GM19463 (cell line): ENCODE results near the gene APOBEC3H.
"Not testable (repeated sequence)": the region's sequence is repeated elsewhere in the genome, so short reads cannot be mapped to it uniquely, and the experiment has no call there.

ENCODE experiments used
- ATAC-seq: cut with Tn5 transposase; IDR thresholded peaks from one replicate; pipeline ENCODE4 v1.9.1; 2021; ENCODE audit warnings: mild to moderate bottlenecking, moderate library complexity; ENCODE audit not compliant: unreplicated experiment

The APOBEC3H gene

DNA sequence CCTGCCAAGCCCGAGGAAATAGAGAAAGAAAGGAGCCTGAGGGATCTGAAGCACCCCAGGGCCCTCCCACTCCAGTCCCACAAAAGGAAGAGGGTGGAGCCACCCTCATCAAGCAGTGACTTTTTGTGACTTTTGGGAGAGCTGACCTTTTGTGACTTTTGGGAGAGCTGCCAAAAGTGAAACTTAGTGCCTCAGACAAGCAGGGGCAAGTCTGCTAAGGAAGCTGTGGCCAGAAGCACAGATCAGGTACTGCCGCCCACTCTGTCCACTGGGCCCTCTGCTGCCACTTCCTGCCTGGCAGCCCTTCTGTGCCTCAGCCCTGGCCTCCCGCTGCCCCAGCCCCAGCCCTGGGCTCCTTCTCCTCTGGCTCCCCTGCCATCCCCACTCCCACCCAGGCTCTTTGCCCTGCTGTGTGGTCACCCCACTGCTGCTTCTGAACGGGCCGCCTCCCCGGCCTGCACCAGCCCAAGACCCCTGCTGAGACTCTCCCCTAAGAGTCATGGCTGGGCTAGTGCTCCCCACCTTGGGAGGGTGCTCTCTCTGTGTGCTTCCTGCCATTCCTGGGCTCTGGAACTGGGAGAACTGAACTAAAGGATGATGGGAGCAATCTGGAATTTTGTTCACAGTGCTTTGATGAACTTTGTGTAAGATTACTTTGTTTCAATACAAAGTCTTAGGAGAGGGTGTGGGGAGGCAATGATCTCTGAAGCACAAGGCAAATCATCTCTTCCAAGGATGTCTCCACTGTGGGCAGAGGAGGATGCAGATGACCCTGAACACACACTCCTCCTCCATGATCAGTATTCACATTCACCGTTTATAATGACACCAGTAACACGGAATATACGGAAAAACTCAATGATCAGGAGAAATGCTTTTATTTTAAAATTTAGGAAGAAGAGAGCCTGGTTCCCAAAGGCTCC lies at the start of gene APOBEC3H:
TSS of gene APOBEC3H (plus strand) at position 147 of the 923 bp plus-strand sequence. CDS start 3,035 bp downstream, outside the sequence.
- no peak for ATAC-seq

- ATAC-seq: not testable (repeated sequence)
These were observed 47.6 kb upstream of the APOBEC3H start for GRCh38 chr22:39049486-39049885.

DNA sequence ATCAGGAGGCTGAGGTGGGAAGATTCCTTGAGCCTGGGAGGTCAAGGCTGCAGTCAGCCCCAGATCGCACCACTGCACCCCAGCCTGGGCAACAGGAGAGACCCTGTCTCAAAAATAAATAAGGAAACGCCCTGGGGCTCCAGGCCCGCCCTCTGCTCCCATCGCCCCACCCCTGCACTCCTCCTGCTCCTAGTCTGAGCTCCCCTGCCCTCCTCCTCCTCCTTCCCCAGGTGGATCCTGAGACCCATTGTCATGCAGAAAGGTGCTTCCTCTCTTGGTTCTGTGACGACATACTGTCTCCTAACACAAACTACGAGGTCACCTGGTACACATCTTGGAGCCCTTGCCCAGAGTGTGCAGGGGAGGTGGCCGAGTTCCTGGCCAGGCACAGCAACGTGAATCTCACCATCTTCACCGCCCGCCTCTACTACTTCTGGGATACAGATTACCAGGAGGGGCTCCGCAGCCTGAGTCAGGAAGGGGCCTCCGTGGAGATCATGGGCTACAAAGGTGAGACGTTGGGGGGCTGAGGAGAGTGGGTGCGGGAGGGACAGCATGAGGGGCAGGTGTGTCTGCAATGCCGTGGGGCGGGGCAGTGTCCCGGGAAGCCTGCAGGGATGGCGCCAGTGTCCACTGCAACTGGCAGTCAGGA lies 45.1 kb upstream of the APOBEC3H start:
- not testable (repeated sequence) for ATAC-seq

GRCh38 chr22:39055658-39056057 lies 41.4 kb upstream of the APOBEC3H start:
- no peak for ATAC-seq

DNA sequence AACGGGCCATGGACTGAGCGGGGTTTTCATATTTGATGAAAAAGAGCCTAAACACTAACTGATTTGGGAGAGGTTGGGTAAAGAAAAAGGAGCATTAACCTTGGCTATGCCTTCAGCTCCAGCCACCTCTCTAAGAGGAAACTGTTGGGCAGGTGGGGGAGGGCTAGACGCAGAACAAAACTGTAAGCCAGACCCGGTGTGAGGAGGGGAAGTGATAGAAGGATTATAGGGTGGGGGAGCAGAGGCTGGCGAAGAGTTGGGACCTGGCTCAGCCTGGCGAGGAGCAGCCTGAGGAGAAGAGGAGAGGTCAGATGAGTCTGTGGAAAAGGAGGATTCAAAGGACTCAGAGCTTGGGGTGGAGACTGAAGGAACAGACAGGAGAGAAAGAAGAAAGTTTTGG lies 35.8 kb upstream of the APOBEC3H start:
- not testable (repeated sequence) for ATAC-seq

GRCh38 chr22:39061951-39062350 lies 35.1 kb upstream of the APOBEC3H start:
- ATAC-seq: not testable (repeated sequence)

- not testable (repeated sequence) for ATAC-seq
These were observed 33.1 kb upstream of the APOBEC3H start for GRCh38 chr22:39063904-39064303.

DNA sequence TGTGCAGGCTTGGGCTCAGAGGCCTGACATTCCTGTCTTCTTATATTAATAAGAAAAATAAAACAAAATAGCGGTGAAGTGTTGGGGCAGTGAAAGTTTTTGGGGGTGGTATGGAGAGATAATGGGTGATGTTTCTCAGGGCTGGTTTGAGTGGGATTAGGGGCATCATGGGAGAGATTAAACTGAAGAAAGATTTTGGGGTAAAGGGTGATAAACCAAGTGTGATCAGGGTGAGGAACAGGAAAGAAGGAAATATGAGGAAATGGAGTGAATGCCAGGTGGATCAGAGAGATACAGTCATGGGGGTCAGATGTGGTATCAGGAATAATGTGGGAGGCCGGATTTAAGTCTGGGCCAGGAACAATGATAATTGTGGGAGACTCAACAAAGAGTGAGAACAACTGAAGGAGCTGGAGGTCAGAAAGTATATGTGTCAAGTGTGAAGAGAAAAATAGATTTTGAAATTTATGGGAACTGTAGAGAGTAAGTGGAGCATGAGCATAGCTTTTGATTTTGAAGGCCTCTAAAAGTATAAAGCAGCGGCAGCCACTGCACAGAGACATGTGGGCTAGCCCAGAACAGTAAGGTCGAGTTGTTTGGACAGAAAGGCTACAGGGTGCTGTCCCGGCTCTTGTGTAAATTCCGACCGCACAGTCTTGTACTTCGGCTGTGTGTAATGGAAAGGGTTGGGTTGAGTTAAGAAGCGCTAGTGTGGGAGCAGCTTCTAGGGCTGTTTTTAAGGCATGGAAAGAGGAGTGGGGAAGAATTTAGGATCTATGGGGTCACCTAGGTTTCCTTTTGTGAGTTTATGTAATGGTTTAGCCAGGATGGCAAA lies 30.4 kb upstream of the APOBEC3H start:
- not testable (repeated sequence) for ATAC-seq

GRCh38 chr22:39068033-39068785 lies 28.8 kb upstream of the APOBEC3H start:
- no peak for ATAC-seq

DNA sequence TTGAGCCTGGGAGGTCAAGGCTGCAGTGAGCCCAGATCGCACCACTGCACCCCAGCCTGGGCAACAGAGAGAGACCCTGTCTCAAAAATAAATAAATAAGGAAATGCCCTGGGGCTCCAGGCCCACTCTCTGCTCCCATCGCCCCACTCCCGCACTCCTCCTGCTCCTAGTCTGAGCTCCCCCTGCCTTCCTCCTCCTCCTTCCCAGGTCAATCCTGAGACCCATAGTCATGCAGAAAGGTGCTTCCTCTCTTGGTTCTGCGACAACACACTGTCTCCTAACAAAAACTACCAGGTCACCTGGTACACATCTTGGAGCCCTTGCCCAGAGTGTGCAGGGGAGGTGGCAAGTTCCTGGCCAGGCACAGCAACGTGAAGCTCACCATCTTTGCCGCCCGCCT lies 26.9 kb upstream of the APOBEC3H start:
- ATAC-seq: no peak

DNA sequence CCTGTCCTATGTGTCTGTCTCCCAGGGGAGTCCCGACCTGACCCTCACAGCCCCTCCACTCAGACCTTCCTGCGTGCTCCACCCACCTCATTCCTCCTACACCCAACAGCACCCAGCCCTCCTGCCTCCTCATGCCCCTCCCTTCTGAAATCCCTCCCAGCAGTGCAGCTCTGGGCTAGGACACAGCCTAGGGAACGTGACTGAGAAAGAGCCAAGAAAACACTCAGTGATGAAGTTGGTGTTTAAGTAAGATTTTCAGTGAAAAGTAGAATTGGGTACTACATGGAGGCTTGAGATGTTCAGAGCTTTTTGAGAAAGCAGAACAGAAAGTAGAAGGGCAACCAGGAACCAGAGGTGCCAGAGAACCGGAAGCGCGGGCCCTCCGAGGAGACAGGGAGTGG lies 24.5 kb upstream of the APOBEC3H start:
- not testable (repeated sequence) for ATAC-seq

DNA sequence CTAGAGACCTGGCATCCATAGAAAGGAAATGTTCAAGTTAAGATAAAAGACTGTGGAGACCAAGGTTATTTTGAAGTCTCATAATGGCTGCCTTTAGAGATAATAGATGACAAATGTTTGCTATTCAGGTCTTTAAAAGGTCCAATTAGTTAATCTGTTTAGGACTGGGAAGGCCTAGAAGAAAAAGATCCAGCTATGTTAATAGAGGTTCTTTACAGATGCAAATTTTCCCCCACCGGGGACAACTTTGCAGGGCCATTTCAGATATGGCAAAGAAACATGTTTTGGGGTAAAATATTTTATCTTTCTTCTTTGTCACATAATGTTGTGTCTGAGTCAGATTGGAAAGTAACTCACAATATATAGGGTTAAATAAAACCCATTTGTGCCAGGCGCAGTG lies 23.1 kb upstream of the APOBEC3H start:
- ATAC-seq: no peak

- not testable (repeated sequence) for ATAC-seq
These were observed 20.7 kb upstream of the APOBEC3H start for GRCh38 chr22:39076155-39077025.

GRCh38 chr22:39077026-39077840 lies 19.8 kb upstream of the APOBEC3H start, which contains the start of gene APOBEC3G:
Gene APOBEC3G, plus strand, starts transcription at chr22:39077275. Its CDS starts 87 bp downstream, at chr22:39077362.
- ATAC-seq: peak; percentile 87

GRCh38 chr22:39077912-39078311 lies 19.1 kb upstream of the APOBEC3H start:
- not testable (repeated sequence) for ATAC-seq

DNA sequence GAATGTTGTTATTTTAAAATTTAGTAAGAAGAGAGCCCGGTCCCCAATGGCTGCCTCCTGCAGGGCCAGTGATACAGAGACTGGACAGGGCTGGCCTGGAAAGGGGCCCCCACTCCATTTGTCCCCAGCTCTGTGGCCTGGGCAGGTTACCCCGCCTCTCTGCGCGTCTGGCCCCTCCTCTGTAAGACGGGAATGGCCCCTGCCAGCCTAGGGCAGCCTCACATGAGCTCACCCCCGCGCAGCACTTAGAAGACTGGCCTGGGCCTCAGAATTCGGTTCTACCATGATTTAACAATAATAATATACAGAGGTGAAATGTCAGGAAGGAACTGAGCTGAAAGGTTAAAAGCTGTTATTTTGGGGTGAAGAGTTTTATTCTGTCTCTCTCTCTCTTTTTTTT lies 18.7 kb upstream of the APOBEC3H start:
- no peak for ATAC-seq

GRCh38 chr22:39079054-39079637 lies 17.9 kb upstream of the APOBEC3H start:
- ATAC-seq: not testable (repeated sequence)
